GM21717 (cell line): ENCODE measurements around the gene PRKRA.
"Not testable (repeated sequence)": the region's sequence is repeated elsewhere in the genome, so short reads cannot be mapped to it uniquely, and the experiment has no call there.

Experiments used
- ATAC-seq: cut with Tn5 transposase; IDR thresholded peaks from one replicate; pipeline ENCODE4 v1.9.1; 2021; ENCODE audit warnings: mild to moderate bottlenecking, moderate library complexity; ENCODE audit not compliant: unreplicated experiment

The PRKRA gene

DNA sequence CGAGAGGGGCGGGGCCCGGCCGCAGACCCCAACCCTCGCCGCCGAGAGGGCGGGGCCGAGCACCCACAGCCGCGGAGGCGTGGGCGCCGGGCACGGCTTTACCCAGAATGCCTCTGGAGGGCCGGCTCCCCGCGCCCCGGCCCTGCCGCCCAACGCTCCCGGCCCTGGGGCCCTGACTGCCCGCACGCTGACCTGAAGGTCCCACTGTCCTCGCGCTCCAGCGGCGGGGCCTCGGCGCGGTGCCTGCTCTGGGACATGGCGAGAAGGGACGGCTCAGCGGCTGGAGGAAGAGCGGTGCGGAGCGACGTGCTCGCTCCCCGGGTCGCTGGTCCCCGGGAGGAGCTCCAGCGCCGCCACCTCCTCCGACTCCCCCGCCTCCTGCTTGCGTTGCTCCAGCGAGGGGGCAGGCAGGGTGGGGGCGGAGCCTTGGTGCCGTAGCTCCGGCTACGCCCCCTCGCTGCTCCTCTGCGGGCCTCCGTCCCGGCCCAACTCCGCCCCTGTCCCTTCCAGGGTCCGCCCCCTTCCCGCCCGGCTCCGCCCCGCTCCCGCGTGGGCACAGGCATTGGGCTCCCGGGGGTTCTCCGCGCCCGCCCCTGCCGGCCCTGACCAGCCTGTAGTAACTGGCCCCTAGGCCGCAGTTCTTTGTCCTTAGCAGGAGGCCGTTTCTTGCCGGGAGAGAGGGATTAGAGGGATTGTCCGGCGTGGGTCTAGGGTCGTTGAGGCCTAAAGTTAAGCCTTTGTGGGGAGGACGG, at the start of gene PRKRA, which contains the start of gene PJVK:
Gene PRKRA, minus strand, starts transcription at position 402 of the 752 bp plus-strand sequence. Its CDS starts 145 bp downstream, at position 257.
Gene PJVK, plus strand, starts transcription at position 605 of the 752 bp plus-strand sequence. CDS start 2,032 bp downstream, outside the sequence.
- peak; percentile 83 for ATAC-seq

DNA sequence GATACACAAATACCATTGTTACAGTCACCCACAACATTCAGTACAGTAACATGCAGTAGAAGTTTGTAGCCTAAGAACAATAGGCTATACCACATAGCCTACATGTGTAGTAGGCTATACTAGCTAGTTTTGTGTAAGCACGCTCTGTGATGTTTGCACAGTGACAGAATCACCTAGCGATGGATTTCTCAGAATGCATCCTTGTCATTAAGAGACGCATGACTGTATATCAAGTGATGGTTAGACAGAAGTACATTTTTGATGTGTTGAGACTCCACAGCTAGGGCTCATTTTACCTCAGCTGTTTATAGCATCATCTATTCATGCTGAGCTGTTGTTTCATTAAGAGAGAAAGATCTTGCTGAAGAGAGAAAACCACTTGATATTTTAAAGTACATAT, 48.7 kb upstream of the PRKRA start:
- ATAC-seq, result no peak

DNA sequence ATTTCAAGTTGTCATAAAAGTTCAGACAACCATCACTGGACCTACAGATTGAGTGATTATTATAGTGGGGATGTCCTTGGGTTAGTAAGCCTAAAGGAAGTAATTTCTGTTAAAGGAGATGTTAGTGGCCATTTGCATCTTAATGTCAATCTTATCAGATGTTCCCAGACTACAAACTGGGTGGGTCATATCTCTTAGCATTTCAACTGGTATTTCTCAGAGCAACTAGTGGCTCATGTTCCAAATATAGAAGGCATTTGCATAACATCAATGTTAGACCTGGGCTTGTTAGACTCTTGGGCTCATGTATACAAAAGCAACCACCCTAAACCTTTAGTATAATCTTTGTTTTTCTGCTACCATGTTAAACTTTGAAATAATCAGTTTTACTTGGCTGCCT, 47.2 kb upstream of the PRKRA start:
- ATAC-seq, result no peak

DNA sequence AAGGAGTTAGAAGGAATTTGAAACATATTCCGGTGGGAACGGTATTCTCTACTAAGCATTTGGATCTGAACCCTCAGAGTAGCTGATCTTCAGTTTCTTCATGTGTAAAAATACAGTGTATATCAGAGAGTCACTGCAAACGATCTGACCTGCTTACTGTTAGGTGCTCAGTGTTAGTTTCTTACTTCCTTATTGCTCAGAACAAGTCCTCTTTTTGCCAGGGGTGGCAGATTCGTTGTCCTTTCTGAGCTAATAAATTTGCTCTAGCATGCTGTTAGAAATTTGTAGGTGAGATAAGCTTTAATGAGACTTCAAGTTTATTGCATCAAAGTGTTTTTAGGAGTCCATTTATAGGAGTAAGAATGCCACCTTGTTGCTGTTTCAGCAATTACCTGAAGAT, 45.1 kb upstream of the PRKRA start:
- ATAC-seq, result no peak

DNA sequence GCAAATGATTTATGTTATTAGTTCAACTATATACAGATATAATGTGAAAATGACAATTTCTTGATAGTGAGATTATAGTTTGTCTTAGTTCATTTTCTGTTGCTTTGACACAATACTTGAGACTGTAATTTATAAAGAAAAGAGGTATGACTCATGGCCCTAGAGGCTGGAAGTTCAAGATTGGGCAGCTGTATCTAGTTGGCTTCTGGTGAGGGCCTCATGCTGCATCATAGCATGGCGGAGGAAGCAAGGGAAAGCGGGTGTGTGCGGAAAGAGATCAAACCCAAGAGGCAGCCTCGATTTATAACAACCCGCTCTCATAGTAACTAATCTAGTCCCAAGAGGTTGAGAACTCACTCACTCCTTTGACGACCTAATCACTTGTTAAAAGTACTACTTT, 40.6 kb upstream of the PRKRA start:
- no peak for ATAC-seq

DNA sequence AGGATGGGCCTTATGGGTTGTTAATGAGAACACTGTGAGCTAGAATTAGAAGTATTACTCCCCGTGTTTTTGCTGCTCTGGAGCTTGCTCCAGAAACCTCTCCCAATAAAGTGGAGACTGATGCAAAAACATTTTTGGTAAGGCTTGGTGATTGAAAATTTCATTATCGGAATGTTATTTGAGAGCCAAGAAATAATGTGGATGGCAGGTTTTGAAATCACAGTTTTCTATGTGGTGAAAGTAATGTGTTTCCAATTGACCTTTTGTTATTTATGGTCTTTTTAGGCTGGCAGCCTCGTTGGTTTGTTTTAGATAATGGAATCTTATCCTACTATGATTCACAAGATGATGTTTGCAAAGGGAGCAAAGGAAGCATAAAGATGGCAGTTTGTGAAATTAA, 34.4 kb upstream of the PRKRA start:
- no peak for ATAC-seq

DNA sequence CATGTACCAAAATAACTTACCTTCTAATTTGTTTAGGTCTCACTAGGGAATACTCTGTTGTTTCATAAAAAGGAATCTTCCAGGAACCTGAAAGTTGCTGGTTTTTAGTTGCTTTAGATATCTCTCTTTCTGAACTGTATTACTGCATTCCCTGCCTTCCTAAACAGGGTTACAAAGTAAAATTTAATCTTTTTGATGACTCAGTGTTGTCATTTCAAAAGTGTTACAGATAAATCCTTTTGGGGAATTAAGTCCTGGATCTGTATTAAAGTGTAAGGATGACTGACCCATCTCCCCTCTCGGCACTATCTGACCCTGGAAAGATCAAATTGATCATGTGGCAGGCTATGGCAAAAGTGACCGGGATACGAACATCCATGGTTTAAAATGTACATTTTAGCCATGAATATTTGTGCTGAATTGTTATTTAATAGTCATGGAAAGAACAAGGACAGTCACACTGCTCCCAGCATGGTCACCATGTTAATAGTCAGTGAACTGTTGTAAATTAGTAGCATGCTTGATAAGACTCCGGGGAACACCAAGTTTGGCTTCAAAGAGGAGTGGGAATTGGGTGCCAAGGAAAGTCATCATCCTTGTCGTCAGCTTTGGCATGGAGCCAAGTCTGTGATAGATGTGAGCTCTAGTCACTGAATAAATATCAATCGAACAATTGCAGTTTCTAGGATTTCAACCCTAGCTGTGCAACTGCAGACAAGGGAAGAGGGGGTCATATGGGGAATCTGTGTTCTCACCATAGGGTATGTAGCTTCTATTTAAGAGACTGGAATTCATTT, 33.5 kb upstream of the PRKRA start:
- ATAC-seq, result no peak

DNA sequence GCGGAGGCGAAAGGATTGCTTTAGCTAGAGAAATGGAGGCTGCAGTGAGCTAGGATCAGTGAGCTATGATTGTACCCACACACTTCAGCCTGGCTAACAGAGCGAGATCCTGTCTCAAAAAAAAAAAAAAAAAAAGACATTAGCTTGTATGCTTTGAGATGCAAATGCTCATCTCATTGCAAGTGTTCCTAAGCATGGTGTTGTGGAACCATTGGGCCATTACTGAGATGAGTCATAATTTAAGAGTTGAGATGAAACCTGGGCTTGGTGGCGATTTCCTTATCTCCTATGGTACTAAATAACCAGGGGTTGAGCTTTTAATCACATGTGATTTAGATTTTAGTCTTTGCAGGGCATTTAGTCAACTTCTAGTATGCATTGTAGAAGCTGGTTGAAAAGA, 31.5 kb upstream of the PRKRA start:
- ATAC-seq, result peak; percentile 28

DNA sequence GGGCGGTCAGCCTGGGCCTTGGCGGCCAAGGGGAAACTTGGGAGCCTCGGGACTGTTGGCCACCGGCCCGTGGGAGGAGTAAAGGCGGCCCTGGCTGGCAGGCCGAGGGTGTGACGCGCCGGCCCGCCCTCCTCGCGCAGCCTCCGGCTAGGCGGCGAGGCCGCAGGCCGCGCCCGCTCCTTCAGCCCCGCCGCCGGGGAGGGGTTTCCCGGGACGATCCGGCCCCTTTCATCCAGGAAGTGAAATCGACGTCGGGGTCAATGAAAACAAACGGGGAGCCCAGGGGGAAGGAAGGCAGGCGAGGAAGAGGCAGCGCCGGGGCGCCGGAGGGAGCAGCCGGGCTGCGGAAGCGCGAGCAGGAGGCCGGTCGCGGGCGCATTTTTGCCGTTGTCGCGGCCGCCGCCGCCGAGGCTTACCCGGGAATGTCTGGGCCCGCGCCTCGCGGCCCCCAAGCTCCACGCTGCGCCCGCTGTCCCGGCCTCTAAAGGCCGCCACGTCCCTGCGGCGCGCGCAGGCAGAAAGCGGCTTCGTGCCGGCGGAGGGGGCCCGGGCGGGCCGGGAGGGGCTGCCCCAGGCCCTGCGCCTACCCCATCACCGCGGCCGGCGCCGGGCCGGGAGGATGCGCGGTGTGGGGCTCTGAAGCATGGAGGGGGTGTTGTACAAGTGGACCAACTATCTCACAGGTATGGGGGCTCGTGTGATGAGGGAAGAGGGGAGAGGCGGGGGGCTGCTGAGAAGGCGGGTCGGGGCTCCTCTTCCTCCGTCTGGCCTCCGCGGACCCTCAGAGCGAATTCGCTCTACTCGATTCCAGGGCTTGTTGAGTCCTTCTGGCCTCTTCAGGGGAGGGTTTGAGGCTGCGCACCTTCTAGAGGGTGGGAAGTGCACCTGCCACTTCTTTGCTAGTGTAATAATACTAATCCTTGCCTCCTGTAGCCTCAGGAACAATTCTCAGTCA, 29.5 kb upstream of the PRKRA start, which contains the start of gene PLEKHA3:
Gene PLEKHA3, plus strand, starts transcription at position 231 of the 955 bp plus-strand sequence. Its CDS starts 413 bp downstream, at position 644.
- ATAC-seq, result peak; percentile 70

DNA sequence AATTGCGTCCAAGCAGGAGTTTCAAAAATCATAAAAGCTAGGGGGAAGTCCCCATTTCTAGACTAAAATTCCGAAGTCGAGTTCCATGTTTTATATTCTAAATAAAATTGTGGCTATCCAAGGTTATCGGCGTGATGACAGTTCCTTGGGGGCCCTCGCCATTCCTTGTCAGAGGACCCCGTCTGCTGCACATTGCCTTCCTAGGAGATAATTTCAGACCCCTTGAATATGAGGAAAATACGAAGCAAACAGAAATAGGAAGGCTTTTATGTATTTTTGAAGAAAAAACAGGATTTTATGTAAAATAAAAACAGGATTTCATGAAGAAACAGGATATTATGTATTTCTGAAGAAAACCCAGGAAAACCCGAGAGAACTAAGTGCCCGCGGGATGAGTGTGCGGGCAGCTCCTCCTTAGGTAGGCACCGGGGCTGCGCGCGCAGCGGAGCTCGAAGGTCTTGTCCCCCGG, 28.8 kb upstream of the PRKRA start:
- ATAC-seq, result no peak

DNA sequence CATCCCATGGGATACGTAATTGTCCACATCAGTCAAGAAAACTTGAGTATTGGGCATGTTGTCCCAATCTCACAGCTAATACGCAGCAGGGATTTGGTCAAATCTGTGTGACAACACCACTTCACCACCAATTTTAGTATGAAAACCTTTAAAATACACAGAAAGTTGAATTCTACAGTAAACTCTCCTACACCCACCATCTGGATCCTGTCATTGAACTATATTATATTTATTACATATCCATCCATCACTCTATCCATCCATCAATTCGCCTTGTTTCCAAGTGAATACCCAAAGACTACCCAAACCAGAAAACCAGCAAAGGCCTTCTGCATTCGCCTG, 28.3 kb upstream of the PRKRA start:
- ATAC-seq, result no peak

DNA sequence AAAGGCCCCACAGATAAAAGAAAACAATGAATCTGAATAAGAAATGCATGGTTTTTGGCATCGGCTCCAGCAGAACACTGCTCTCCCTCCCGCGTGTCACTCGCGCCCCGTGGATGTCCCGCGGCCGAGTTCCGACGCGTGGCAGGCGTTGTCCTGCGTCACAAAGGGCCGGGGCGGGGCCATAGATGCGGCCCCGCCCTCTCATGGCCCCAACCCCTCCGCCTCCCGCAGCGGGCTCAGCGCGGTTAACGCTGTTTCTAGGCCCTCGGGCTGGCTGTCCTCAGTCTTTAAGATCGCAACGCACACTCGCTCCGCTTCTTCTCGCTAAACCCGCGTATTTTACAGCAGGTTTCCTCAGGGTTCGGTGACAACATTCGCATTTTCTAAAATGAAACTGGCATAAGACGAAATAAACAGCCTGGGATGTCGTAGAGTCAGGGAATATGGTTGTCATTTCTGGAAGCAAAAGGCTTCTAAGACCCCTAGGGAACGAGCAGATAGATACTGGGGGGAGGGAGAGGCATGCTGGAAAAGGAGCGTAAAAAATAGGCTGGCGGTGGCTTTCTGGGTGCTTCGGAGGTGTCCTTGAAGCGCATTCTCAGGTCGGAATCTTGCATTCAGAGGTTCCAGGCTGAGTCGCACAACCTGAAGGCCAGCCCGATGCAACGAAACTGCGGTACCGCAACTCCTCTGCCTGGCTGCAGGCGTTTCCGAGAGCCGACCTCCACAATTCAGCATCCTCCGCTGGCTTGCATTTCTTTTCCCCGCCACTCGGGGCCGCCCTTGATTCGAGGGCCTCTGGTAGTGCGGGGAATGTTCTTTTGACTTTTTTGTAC, 27.7 kb upstream of the PRKRA start, which contains the start of gene FKBP7:
Gene FKBP7, minus strand, starts transcription at position 162 of the 836 bp plus-strand sequence. Its CDS starts 101 bp downstream, at position 61.
- peak; percentile 50 for ATAC-seq

DNA sequence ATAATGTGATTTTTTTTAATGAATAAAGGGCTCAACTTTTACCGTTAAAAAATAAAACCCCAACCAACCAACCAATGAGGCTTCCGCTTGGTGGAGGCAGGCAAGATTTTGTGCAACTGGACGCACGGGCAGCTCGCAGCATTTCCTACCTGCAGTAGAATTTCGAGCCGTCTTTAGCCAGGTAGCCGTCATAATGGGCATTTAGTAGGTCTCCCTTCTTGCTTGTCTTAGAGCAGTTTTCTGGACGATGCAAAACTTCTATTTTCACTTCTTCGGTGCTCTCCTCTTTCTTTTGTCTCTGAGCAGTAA, 27.1 kb upstream of the PRKRA start:
- no peak for ATAC-seq

DNA sequence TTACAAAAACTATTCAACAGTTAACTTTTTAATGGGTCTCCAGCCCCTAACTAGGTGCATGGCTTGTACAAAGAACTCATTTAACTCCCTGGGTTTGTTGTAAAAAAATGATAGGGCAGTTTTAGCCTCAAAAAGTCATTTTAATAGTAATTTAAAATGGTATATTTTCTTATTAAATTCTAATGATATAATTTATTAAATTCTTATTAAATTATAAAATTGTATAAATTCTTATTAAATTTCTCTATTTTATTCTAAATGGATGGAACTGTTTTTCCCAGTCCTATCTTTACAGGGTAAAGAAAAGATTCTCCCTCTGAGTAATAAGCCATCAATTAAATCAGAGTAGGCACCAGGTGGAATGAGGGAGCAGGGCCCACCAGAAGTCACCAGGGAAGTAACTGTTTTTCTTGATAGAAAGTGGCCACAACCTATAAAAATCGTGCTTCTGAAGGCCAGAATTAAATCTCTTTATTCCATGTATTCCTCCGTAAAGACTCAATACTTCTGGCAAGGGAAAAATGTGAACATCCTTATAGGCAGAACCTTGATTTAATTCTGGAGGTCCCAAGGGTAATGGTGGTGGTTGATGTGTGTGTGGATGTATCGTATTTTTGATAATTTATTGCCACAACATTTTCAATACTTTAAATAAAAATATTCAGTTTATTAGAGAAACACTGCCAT, 26.6 kb upstream of the PRKRA start:
- ATAC-seq, result no peak

DNA sequence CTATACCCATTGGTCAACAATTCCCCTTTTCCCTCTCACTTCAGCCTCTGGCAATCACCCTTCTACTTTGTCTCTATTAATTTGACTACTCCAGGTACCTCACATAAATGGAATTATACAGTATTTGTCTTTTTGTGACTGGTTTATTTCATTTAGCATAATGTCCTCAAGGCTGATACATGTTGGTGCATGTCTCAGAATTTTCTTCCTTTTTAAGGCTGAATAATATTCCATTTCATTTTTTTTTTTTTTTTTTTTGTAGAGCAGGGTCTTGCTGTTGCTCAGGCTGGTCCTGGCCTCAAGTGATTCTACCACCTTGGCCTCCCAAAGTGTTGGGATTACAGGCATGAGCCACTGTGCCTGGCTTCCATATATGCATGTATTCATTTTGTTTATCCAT, 25.5 kb upstream of the PRKRA start:
- ATAC-seq, result no peak

DNA sequence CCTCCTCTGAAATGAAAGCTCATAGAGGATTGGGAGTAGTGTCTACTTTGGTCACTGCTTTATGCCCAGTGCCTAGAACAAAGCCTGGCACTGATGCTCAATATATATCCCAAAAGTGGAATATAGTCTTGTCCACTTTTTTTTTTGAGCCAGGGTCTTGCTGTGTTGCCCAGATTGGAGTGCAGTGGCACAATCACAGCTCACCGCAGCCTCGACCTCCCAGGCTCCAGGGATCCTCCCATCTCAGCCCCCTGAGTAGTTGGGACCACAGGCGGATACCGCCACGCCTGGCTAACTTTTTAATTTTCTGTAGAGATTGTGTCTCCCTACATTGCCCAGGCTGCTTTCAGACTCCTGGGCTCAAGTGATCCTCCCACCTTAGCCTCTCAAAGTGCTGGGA, 23.6 kb upstream of the PRKRA start:
- ATAC-seq, result no peak

DNA sequence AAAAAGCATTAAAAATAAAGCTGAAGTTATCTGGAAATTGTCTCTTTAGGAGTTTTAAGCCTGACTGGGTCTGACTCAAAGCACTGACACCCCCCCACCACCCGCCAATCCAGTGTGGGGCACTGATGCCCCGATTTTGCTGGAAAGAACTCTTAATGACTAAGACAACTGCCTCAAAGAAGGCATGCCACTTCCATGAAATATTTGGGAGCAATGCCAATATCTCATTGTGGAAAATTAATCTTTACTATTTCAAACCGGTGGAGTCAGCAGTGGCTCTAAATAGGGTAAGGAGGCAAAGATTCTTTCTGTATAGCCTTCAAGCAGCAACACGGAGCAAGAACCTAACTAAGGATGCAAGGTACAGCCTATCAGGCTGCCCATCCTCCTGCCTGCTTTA, 23.0 kb upstream of the PRKRA start:
- no peak for ATAC-seq

DNA sequence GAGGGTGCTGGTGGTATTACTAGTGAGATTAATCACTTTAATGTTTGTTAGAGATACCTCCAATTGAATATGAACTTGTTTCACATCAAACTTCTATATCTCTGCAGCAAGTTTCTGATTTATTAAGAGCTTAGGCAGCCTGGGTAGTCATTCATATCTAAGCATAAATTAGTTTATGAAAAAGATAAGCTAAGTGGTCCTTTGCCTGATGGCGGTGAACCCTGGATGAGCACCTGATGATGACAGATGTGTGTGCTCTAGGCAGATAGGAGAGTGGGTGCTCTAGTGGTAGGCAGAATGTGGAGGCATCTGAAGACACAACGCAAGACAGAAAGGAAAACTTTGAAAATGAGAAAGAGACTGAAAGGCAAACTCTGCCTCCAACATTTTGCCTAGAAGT, 22.4 kb upstream of the PRKRA start:
- ATAC-seq, result no peak

DNA sequence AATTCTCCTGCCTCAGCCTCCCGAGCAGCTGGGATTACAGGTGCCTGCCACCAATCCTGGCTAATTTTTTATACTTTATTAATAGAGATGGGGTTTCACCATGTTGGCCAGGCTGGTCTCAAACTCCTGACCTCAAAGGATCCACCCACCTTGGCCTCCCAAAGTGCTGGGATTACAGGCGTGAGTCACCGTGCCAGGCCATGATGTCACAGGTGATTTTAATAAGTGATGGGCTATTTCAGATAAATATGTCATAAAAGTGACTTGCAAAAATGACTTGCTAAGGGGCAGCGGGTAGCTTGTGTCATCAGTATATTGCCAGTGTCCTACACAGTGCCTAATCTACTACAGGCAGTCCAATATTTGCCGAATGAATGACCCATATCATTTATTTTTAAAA, 20.3 kb upstream of the PRKRA start:
- ATAC-seq, result not testable (repeated sequence)
